CD4-positive, alpha-beta T cell treated with Interferon alpha-2 for 1 hour (primary cell): ENCODE measurements around the gene HELZ2.
A peak's percentile ranks its signal among the peaks of the same experiment; 100 is the strongest.
"Not testable (repeated sequence)": the region's sequence is repeated elsewhere in the genome, so short reads cannot be mapped to it uniquely, and the experiment has no call there.

ENCODE experiments used
- DNase-seq, 2 donors: peaks; one replicate each; pipeline ENCODE4 v3.0.0-alpha.2; 2020 to 2022

The HELZ2 gene, protein sequence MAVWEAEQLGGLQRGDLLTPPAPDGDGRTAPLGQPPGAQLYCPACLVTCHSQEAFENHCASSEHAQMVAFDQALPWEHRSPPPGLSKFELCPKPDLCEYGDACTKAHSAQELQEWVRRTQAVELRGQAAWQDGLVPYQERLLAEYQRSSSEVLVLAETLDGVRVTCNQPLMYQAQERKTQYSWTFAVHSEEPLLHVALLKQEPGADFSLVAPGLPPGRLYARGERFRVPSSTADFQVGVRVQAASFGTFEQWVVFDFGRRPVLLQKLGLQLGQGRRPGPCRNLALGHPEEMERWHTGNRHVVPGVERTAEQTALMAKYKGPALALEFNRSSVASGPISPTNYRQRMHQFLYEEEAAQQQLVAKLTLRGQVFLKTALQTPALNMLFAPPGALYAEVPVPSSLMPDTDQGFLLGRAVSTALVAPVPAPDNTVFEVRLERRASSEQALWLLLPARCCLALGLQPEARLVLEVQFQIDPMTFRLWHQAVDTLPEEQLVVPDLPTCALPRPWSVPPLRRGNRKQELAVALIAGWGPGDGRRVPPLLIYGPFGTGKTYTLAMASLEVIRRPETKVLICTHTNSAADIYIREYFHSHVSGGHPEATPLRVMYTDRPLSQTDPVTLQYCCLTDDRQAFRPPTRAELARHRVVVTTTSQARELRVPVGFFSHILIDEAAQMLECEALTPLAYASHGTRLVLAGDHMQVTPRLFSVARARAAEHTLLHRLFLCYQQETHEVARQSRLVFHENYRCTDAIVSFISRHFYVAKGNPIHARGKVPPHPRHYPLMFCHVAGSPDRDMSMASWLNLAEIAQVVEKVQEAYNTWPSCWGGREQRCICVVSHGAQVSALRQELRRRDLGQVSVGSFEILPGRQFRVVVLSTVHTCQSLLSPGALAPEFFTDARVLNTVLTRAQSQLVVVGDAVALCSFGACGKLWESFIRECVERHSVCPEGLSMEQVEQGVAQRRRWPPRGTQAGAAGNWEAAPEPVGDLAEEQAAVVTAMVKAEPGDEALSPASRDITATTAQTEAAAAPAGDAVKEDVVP (N-terminal part only)

DNA sequence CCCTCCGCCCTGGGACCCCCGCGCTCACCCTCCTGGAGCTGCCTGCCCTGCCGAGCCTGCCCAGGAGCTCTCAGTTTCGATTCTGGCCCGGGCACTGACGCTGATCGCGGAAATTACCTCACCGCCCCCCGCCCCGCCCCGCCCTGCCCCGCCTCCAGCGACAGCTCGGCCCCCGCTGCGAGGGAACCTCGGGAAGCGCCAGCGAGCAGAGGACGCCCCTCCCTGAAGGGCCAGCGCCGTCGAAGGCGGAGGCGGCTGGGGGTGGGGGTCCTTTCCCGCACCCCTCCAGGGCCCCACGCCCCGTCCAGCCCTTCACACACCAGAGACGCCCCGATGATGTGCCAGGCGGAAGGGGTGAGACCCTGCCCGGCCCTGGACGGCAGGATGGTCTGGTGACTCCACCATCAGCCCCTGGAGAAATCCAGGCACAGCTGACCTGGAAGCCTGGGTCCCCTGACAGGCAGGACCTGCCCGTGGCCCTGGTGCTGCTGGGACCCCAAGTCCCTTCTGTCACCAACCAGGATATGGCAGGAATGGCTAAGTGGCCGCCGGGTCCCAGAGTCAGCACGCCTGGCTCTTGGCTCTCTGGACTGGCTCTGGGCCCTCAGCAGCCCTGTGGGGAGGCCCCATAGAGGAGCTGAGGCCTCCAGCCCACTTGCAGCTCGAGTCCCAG, at the start of gene HELZ2:
HELZ2 (minus strand) TSS at position 84 of the 673 bp plus-strand sequence. CDS start 1,854 bp downstream, outside the sequence.
- DNase-seq: peak; percentile 91 to 93

GRCh38 chr20:63622732-63623131, 48.7 kb upstream of the HELZ2 start:
- no peak for DNase-seq

GRCh38 chr20:63622096-63622495, 48.1 kb upstream of the HELZ2 start:
- DNase-seq: no peak

GRCh38 chr20:63620991-63621390, 47.0 kb upstream of the HELZ2 start:
- DNase-seq: no peak

- DNase-seq: no peak
Observed at GRCh38 chr20:63619505-63619904, 45.5 kb upstream of the HELZ2 start.

GRCh38 chr20:63619086-63619485, 45.0 kb upstream of the HELZ2 start:
- DNase-seq: no peak

DNA sequence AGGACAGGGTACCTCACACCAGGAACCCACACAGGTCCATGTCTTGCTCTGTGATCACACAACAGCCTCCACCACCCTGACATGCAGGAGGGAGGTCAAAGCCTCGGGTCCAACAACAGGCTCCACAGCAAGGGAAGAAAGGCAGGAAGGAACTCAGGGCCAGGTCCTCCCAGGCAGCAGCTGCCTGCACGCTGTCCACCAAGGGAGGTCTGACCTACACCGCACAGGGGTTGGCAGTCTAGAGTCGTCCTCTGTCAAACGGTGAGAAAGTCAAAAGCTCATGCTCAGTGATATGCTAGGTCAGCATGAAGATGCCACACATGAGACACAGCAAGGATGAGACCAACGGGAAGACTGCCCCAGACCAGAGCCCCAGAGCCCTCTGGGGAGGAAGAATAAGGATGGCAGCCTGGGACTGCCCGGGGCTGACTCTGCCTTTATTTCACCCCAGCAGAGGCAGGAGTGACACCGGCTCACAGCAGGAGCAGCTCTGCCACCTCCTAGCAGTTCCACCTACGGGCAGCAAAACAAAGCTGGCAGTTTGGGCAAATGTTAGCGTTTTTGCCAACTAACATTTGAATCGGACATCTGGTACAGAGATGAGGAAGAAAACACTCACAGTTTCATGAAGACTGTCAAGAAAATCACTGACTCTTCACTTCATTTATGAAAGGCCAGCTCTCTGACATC, 44.4 kb upstream of the HELZ2 start:
- no peak for DNase-seq

- DNase-seq: no peak
Observed at GRCh38 chr20:63617876-63618265, 43.8 kb upstream of the HELZ2 start.

DNA sequence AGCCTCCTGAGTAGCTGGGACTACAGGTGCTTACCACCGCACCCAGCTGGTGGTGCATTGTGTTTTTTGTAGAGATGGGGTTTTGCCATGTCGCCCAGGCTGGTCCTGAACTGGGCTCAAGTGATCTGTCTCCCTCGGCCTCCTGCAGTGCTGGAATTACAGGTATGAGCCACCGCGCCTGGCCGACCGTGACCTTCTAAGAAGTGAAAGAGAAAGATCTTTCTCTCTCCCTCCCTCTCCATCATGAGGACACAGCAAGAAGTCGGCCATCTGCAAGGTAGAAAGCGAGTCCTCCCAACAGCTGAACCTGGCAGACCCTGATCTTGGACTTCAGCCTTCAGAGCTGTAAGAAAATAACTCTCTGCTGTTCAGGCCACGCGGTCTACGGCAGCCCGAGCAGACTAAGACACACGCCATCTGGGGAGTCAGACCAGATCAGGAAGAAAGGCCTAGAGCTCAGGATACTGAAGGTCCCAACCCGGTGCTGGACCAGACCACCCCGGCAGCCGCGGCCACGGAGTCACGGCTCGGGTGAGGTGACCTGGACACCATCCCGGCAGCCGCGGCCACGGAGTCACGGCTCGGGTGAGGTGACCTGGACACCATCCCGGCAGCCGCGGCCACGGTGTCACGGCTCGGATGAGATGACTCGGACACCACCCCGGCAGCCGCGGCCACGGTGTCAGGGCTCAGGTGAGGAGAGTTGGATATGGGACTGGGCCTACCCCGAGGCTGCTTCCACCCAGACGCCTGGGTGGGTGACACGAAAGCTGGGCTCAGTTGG, 43.2 kb upstream of the HELZ2 start:
- no peak for DNase-seq

GRCh38 chr20:63613863-63614594, 40.0 kb upstream of the HELZ2 start:
- DNase-seq: not testable (repeated sequence)

DNA sequence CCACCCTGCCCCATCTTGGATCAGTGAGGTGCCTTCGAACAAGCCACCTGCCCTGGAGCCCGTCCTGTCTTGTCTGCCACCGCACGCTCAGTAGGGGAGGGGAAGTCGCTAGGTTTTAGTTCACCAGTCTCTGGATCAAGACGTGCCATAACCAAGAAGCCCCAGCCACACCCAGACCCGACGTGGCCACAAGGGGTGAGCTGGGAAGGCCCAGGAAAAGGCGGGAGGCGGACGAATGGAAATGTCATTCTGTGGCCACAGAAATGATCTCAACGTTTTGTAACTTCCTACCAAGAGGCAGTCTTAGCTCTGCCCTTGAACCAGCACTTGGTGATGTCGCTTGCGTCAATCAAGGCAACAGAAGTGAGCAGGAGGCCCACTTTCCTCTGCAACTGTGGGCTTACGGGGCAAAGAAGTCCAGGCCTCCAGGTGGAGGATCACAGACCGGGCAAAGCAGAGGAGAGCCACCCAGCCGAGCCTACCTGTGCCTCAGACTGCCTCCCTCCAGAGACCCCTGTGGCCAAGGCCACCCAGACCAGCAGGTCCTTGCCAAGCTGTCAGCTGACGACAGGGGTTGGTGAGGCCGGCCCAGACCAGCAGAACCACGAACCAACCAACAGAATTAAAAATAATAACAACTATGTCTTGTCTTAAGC, 38.4 kb upstream of the HELZ2 start:
- peak in 1 of 2 donors; percentile 60 for DNase-seq

- DNase-seq: no peak
Observed at GRCh38 chr20:63611646-63612045, 37.6 kb upstream of the HELZ2 start.

GRCh38 chr20:63610581-63611435, 36.8 kb upstream of the HELZ2 start:
- DNase-seq: no peak

DNA sequence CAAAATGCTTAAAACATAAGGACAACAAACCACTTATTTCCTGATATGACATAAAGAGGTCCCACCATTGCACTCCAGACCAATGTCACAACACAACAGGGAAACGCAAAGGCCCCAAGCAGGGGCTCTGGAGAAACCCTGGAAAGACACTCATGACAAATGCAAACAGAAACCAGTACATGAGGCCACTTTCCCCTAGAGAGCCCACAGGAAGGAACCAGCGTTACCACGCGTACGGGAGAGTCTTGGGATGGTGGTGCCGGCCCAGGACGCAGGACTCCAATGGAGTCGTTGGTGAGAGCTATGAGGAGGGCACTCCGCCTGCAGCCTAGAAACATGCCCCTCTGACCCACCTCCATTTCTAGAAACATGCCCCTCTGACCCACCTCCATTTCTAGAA, 32.6 kb upstream of the HELZ2 start:
- DNase-seq: no peak

DNA sequence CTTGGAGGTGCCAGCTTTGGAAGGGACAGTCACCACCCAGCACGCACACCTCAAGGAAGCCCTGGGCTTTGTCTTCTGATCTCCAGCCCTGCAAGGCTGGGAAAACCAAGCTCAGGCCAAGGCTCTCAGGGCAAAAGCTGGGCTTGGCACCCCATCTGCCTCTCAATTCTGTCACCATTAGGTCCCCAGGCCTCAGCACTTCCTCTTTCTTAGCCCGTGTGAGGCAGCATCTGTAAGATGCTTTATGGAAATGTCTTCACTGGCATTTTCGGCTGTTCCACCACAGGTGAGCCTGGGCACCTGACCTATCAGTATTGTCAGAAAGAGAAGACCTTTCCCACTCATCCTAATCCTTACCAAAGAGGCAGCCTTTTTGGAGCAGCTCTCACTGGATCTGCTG, 28.3 kb upstream of the HELZ2 start:
- no peak for DNase-seq

DNA sequence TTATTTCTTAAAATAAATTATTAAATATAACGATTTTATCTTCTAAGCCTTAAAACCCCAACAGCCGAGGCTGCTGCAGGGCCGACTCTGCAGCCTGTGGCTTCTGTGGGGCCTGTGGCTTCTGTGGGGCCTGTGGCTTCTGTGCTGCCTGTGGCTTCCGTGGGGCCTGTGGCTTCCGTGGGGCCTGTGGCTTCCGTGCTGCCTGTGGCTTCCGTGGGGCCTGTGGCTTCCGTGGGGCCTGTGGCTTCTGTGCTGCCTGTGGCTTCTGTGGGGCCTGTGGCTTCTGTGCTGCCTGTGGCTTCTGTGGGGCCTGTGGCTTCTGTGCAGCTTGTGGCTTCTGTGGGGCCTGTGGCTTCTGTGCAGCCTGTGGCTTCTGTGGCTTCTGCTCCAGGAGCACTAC, 27.6 kb upstream of the HELZ2 start:
- peak; percentile 37 to 69 for DNase-seq

GRCh38 chr20:63599396-63600050, 25.5 kb upstream of the HELZ2 start:
- DNase-seq: no peak
